Measurements from ENCODE around the gene GABRG3. TPM values are rescaled to one million over a fixed set of nuclear protein-coding genes. Genes with fewer than 3 reads are reported as not detected.

Gene GABRG3
- total and polyA plus RNA-seq, 7 donors, result not detected

GRCh38 chr15:27509014-27509413 is 538.0 kb downstream of the GABRG3 start:
- WGBS, 3 donors, result 87 to 100% (median 94%) methylated on average over 1 of the region's 1 CpG
- DNase-seq (no peak), ATAC-seq (no peak)
- no peak overlapping the region for H3K4me3 ChIP-seq
- H3K27ac ChIP-seq, result no peak overlapping the region
- no peaks in the 10 kb centered on the region for H3K27me3 ChIP-seq (ENCODE audit: insufficient read depth in 3 of 3, low read length in 2 of 3)
- intact Hi-C loops (cut with DNase I), result no loop called here
- no peaks in the 10 kb centered on the region for H3K4me1 ChIP-seq
- no peak for TF ChIP-seq CTCF (IDR thresholded peaks at IDR 0.05)
- H3K36me3 ChIP-seq (ENCODE audit: insufficient read depth in 1 of 2, low read depth in 1 of 2), result no peaks in the 10 kb centered on the region
- H3K9me3 ChIP-seq, result peaks cover 2% of the 10 kb centered on the region

GRCh38 chr15:27512281-27513001 is 541.5 kb downstream of the GABRG3 start:
- TF ChIP-seq CTCF (IDR thresholded peaks at IDR 0.05), result no peak
- 74 to 80% (median 76%) methylated on average over 4 of the region's 4 CpGs for WGBS, 3 donors
- Histone ChIP-seq H3K36me3 (ENCODE audit: insufficient read depth in 1 of 2, low read depth in 1 of 2) (no peaks in the 10 kb centered on the region), H3K9me3 (peaks cover 2% of the 10 kb centered on the region), H3K4me3 (no peak overlapping the region), H3K4me1 (no peaks in the 10 kb centered on the region), H3K27me3 (ENCODE audit: insufficient read depth in 3 of 3, low read length in 2 of 3) (no peaks in the 10 kb centered on the region), H3K27ac (no peak overlapping the region)
- intact Hi-C loops (cut with DNase I), result no loop called here
- ATAC-seq, result no peak
- no peak for DNase-seq

GRCh38 chr15:27514526-27514925 is 543.5 kb downstream of the GABRG3 start:
- no peaks in the 10 kb centered on the region for H3K36me3 ChIP-seq (ENCODE audit: insufficient read depth in 1 of 2, low read depth in 1 of 2)
- H3K9me3 ChIP-seq, result peaks cover 2% of the 10 kb centered on the region
- H3K27me3 ChIP-seq (ENCODE audit: insufficient read depth in 3 of 3, low read length in 2 of 3), result no peaks in the 10 kb centered on the region
- 72 to 80% (median 74%) methylated on average over 3 of the region's 3 CpGs for WGBS, 3 donors
- no peaks in the 10 kb centered on the region for H3K4me1 ChIP-seq
- TF ChIP-seq CTCF (IDR thresholded peaks at IDR 0.05), result no peak
- H3K4me3 ChIP-seq, result no peak overlapping the region
- no peak overlapping the region for H3K27ac ChIP-seq
- DNase-seq, result no peak
- intact Hi-C loops (cut with DNase I), result no loop called here
- no peak for ATAC-seq

- Histone ChIP-seq H3K4me1 (no peaks in the 10 kb centered on the region), H3K9me3 (no peaks in the 10 kb centered on the region), H3K36me3 (ENCODE audit: insufficient read depth in 1 of 2, low read depth in 1 of 2) (no peaks in the 10 kb centered on the region), H3K4me3 (no peak overlapping the region), H3K27me3 (ENCODE audit: insufficient read depth in 3 of 3, low read length in 2 of 3) (no peaks in the 10 kb centered on the region), H3K27ac (no peak overlapping the region)
- DNase-seq (no peak), ATAC-seq (no peak)
- no peak for TF ChIP-seq CTCF (IDR thresholded peaks at IDR 0.05)
- intact Hi-C loops (cut with DNase I), result no loop called here
- 83 to 91% (median 86%) methylated on average over 18 of the region's 18 CpGs for WGBS, 3 donors
Measured at GRCh38 chr15:27527490-27528067, 556.6 kb downstream of the GABRG3 start.

Measured in psoas muscle (tissue), 8 donors.